HEK293 (cell line): ENCODE measurements around the gene TCERG1L.

Experiments used
- BCL6B ChIP-seq: fragments of 450-650 bp; formaldehyde crosslinking; IDR thresholded peaks from 2 replicates; pipeline ENCODE4 v1.5.1; 2017; ENCODE audit warnings: missing biosample characterization, missing genetic modification characterization
- GLIS2 ChIP-seq: fragments of 450-650 bp; formaldehyde crosslinking; IDR thresholded peaks from 2 replicates; pipeline ENCODE4 v1.5.1; 2016; ENCODE audit warnings: missing biosample characterization, missing genetic modification characterization
- PBX3 ChIP-seq: sonication (generic); formaldehyde crosslinking; IDR thresholded peaks from 2 replicates; pipeline ENCODE4 v1.8.1; 2022; ENCODE audit warnings: mild to moderate bottlenecking, moderate library complexity, missing genetic modification reagents
- SETDB1 ChIP-seq: IDR thresholded peaks from one replicate; pipeline ENCODE4 v1.6.1; 2017; ENCODE audit warnings: mild to moderate bottlenecking, low read length, moderate library complexity, mixed read lengths; ENCODE audit not compliant: insufficient read length
- ZBTB1 ChIP-seq: fragments of 450-650 bp; formaldehyde crosslinking; IDR thresholded peaks from 2 replicates; pipeline ENCODE4 v1.5.1; 2016; ENCODE audit warnings: missing biosample characterization, missing genetic modification characterization
- ZNF138 ChIP-seq: fragments of 450-650 bp; formaldehyde crosslinking; IDR thresholded peaks from 2 replicates; pipeline ENCODE4 v1.5.1; 2016; ENCODE audit warnings: missing biosample characterization, missing genetic modification characterization, borderline replicate concordance
- ZNF433 ChIP-seq: fragments of 450-650 bp; formaldehyde crosslinking; IDR thresholded peaks from 2 replicates; pipeline ENCODE4 v1.5.1; 2016; ENCODE audit warnings: missing biosample characterization, missing genetic modification characterization, low read depth
- ZNF660 ChIP-seq: fragments of 450-650 bp; IDR thresholded peaks from 2 replicates; pipeline ENCODE4 v1.5.1; 2018; ENCODE audit warnings: missing biosample characterization, mild to moderate bottlenecking, missing genetic modification characterization
- TF ChIP-seq, protein P1 (sequence below): fragments of 450-650 bp; formaldehyde crosslinking; IDR thresholded peaks from 2 replicates; pipeline ENCODE4 v1.5.1; 2016; ENCODE audit warnings: missing biosample characterization, missing genetic modification characterization
- TF ChIP-seq, protein P2 (sequence below): fragments of 450-650 bp; formaldehyde crosslinking; IDR thresholded peaks from 2 replicates; pipeline ENCODE4 v1.5.1; 2016; ENCODE audit warnings: missing biosample characterization, missing genetic modification characterization
- TF ChIP-seq, protein P3 (sequence below): fragments of 450-650 bp; formaldehyde crosslinking; IDR thresholded peaks from 2 replicates; pipeline ENCODE4 v1.5.1; 2017; ENCODE audit warnings: missing biosample characterization, missing genetic modification characterization

- TF ChIP-seq, protein P1, sequence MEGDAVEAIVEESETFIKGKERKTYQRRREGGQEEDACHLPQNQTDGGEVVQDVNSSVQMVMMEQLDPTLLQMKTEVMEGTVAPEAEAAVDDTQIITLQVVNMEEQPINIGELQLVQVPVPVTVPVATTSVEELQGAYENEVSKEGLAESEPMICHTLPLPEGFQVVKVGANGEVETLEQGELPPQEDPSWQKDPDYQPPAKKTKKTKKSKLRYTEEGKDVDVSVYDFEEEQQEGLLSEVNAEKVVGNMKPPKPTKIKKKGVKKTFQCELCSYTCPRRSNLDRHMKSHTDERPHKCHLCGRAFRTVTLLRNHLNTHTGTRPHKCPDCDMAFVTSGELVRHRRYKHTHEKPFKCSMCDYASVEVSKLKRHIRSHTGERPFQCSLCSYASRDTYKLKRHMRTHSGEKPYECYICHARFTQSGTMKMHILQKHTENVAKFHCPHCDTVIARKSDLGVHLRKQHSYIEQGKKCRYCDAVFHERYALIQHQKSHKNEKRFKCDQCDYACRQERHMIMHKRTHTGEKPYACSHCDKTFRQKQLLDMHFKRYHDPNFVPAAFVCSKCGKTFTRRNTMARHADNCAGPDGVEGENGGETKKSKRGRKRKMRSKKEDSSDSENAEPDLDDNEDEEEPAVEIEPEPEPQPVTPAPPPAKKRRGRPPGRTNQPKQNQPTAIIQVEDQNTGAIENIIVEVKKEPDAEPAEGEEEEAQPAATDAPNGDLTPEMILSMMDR, result no peak
- TF ChIP-seq ZNF660, result no peak
- no peak for TF ChIP-seq ZBTB1 (tag by site-specific recombination)
- TF ChIP-seq, protein P2, sequence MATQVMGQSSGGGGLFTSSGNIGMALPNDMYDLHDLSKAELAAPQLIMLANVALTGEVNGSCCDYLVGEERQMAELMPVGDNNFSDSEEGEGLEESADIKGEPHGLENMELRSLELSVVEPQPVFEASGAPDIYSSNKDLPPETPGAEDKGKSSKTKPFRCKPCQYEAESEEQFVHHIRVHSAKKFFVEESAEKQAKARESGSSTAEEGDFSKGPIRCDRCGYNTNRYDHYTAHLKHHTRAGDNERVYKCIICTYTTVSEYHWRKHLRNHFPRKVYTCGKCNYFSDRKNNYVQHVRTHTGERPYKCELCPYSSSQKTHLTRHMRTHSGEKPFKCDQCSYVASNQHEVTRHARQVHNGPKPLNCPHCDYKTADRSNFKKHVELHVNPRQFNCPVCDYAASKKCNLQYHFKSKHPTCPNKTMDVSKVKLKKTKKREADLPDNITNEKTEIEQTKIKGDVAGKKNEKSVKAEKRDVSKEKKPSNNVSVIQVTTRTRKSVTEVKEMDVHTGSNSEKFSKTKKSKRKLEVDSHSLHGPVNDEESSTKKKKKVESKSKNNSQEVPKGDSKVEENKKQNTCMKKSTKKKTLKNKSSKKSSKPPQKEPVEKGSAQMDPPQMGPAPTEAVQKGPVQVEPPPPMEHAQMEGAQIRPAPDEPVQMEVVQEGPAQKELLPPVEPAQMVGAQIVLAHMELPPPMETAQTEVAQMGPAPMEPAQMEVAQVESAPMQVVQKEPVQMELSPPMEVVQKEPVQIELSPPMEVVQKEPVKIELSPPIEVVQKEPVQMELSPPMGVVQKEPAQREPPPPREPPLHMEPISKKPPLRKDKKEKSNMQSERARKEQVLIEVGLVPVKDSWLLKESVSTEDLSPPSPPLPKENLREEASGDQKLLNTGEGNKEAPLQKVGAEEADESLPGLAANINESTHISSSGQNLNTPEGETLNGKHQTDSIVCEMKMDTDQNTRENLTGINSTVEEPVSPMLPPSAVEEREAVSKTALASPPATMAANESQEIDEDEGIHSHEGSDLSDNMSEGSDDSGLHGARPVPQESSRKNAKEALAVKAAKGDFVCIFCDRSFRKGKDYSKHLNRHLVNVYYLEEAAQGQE (tag by site-specific recombination), result no peak
- no peak for TF ChIP-seq PBX3 (CRISPR knock-in tag)
- TF ChIP-seq, protein P3, sequence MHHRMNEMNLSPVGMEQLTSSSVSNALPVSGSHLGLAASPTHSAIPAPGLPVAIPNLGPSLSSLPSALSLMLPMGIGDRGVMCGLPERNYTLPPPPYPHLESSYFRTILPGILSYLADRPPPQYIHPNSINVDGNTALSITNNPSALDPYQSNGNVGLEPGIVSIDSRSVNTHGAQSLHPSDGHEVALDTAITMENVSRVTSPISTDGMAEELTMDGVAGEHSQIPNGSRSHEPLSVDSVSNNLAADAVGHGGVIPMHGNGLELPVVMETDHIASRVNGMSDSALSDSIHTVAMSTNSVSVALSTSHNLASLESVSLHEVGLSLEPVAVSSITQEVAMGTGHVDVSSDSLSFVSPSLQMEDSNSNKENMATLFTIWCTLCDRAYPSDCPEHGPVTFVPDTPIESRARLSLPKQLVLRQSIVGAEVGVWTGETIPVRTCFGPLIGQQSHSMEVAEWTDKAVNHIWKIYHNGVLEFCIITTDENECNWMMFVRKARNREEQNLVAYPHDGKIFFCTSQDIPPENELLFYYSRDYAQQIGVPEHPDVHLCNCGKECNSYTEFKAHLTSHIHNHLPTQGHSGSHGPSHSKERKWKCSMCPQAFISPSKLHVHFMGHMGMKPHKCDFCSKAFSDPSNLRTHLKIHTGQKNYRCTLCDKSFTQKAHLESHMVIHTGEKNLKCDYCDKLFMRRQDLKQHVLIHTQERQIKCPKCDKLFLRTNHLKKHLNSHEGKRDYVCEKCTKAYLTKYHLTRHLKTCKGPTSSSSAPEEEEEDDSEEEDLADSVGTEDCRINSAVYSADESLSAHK (tag by site-specific recombination), result no peak
- no peak for TF ChIP-seq GLIS2
- TF ChIP-seq BCL6B (tag by site-specific recombination), result no peak
- TF ChIP-seq ZNF138 (tag by site-specific recombination), result no peak
- TF ChIP-seq ZNF433 (tag by site-specific recombination), result no peak
- no peak for TF ChIP-seq SETDB1
Observed at GRCh38 chr10:131214521-131215244, 96.8 kb downstream of the TCERG1L start.
